NCI-H345 (cell line): Measurements from ENCODE around the gene G6PD.

Experiments
- DNase-seq: peaks from one replicate; lab custom pipeline; 2025; lab: John Stamatoyannopoulos, UW

G6PD gene

GRCh38 chrX:154487518-154488290 lies 58.9 kb downstream of the G6PD start:
- DNase-seq, result no peak

GRCh38 chrX:154486396-154487207 lies 60.0 kb downstream of the G6PD start, which contains the start of gene UBL4A:
Gene UBL4A, minus strand, starts transcription at chrX:154486615. Its CDS starts 31 bp downstream, at chrX:154486584.
- peak; percentile 45 for DNase-seq

GRCh38 chrX:154486052-154486395 lies 60.6 kb downstream of the G6PD start:
- no peak for DNase-seq

- no peak for DNase-seq
These were observed 61.2 kb downstream of the G6PD start for GRCh38 chrX:154485150-154486051.

- DNase-seq, result no peak
These were observed 62.1 kb downstream of the G6PD start for GRCh38 chrX:154484255-154485149.

DNA sequence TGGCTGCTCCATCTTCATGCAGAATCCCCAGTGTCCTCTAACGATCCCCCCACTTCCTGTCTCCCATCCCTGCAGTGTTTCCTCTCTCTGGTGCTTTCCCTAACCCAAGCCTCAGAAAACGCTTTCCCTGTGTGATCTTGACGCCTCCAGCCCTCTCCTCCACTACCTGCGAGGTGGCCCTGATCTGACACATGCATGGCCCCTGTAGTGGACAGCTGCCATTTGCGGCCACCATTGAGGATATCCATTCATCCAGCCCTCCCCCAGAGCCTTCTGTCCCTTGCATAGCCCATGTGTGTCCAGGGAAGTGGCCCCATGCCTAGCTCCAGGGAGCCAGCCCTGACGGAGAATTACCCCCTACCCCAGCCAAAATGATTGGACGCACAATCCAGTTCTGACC lies 63.3 kb downstream of the G6PD start:
- DNase-seq, result no peak

DNA sequence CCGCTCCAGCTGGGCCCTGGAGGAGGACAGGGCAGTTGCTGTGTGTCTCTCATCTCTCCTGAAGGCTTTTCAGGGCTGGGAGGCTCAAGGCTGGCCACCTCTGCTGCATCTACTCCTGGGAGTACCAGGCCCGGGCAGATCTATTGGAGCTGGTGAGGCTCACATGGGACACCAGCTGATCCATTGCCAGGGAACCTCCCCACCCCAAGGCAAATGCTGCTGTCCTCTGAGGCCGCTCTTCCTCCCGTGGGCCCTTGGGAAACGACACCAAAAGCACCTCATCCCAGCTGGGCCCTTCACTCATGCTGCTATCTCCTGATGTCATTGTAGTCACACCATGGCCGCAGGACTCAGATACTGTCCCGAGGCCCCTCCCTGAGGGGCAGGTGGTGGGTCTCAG lies 63.9 kb downstream of the G6PD start:
- no peak for DNase-seq

GRCh38 chrX:154481911-154482601 lies 64.6 kb downstream of the G6PD start:
- DNase-seq, result no peak
